Measurements from ENCODE around the gene STX18. TPM values are rescaled to one million over a fixed set of nuclear protein-coding genes. Genes with fewer than 3 reads are reported as not detected.
"Not testable (repeated sequence)": the region's sequence is repeated elsewhere in the genome, so short reads cannot be mapped to it uniquely, and the experiment has no call there.

The STX18 gene
- polyA plus RNA-seq, 4 donors: 54.3 to 74.0 (median 69.0) TPM

GRCh38 chr4:4514786-4515185 lies 27.1 kb downstream of the STX18 start:
- DNase-seq (ENCODE audit: low read depth in 4 of 4, low spot score in 2 of 4): no peak

GRCh38 chr4:4512282-4512681 lies 29.6 kb downstream of the STX18 start:
- DNase-seq (ENCODE audit: low read depth in 4 of 4, low spot score in 2 of 4): no peak

- not testable (repeated sequence) for DNase-seq (ENCODE audit: low read depth in 4 of 4, low spot score in 2 of 4)
Observed at GRCh38 chr4:4510641-4511040, 31.2 kb downstream of the STX18 start.

GRCh38 chr4:4509521-4509920 lies 32.3 kb downstream of the STX18 start:
- DNase-seq (ENCODE audit: low read depth in 4 of 4, low spot score in 2 of 4): no peak

- DNase-seq (ENCODE audit: low read depth in 4 of 4, low spot score in 2 of 4): no peak
Observed at GRCh38 chr4:4507923-4508322, 33.9 kb downstream of the STX18 start.

- no peak for DNase-seq (ENCODE audit: low read depth in 4 of 4, low spot score in 2 of 4)
Observed at GRCh38 chr4:4507403-4507802, 34.4 kb downstream of the STX18 start.

GRCh38 chr4:4506961-4507360 lies 34.9 kb downstream of the STX18 start:
- DNase-seq (ENCODE audit: low read depth in 4 of 4, low spot score in 2 of 4): no peak

GRCh38 chr4:4505211-4505610 lies 36.6 kb downstream of the STX18 start:
- not testable (repeated sequence) for DNase-seq (ENCODE audit: low read depth in 4 of 4, low spot score in 2 of 4)

GRCh38 chr4:4504783-4505182 lies 37.1 kb downstream of the STX18 start:
- DNase-seq (ENCODE audit: low read depth in 4 of 4, low spot score in 2 of 4): no peak

GRCh38 chr4:4502694-4503311 lies 39.0 kb downstream of the STX18 start:
- no peak for DNase-seq (ENCODE audit: low read depth in 4 of 4, low spot score in 2 of 4)

GRCh38 chr4:4501679-4502078 lies 40.2 kb downstream of the STX18 start:
- DNase-seq (ENCODE audit: low read depth in 4 of 4, low spot score in 2 of 4): no peak

GRCh38 chr4:4499438-4500123 lies 42.3 kb downstream of the STX18 start:
- DNase-seq (ENCODE audit: low read depth in 4 of 4, low spot score in 2 of 4): peak in 1 of 4 donors; percentile 20

- DNase-seq (ENCODE audit: low read depth in 4 of 4, low spot score in 2 of 4): no peak
Observed at GRCh38 chr4:4496592-4497372, 45.1 kb downstream of the STX18 start.

GRCh38 chr4:4494882-4495281 lies 47.0 kb downstream of the STX18 start:
- no peak for DNase-seq (ENCODE audit: low read depth in 4 of 4, low spot score in 2 of 4)

- no peak for DNase-seq (ENCODE audit: low read depth in 4 of 4, low spot score in 2 of 4)
Observed at GRCh38 chr4:4492161-4492847, 49.5 kb downstream of the STX18 start.

- DNase-seq (ENCODE audit: low read depth in 4 of 4, low spot score in 2 of 4): no peak
Observed at GRCh38 chr4:4491396-4491893, 50.4 kb downstream of the STX18 start.

GRCh38 chr4:4490816-4491215 lies 51.0 kb downstream of the STX18 start:
- no peak for DNase-seq (ENCODE audit: low read depth in 4 of 4, low spot score in 2 of 4)

- no peak for DNase-seq (ENCODE audit: low read depth in 4 of 4, low spot score in 2 of 4)
Observed at GRCh38 chr4:4490041-4490440, 51.8 kb downstream of the STX18 start.

- DNase-seq (ENCODE audit: low read depth in 4 of 4, low spot score in 2 of 4): peak; percentile 41 to 66 (median 48)
Observed at GRCh38 chr4:4488405-4489404, 53.1 kb downstream of the STX18 start.

- DNase-seq (ENCODE audit: low read depth in 4 of 4, low spot score in 2 of 4): no peak
Observed at GRCh38 chr4:4486969-4487368, 54.9 kb downstream of the STX18 start.

All from left renal cortex interstitium (tissue), 4 donors.